Esophagus squamous epithelium (tissue), 5 donors: ENCODE results near the gene AFM. TPM values are rescaled to one million over a fixed set of nuclear protein-coding genes. Genes with fewer than 3 reads are reported as not detected.

Experiments
- DNase-seq: peaks from one replicate; lab custom pipeline; 2025; lab: John Stamatoyannopoulos, UW
- H3K27ac ChIP-seq, 4 donors: fragments of 200-600 bp; sonication (generic); one replicate each; pipeline ENCODE4 v1.5.1; 2016 to 2019; ENCODE audit warnings: mild to moderate bottlenecking in 1 of 4
- H3K27me3 ChIP-seq, 4 donors: fragments of 200-600 bp; sonication (generic); 1 replicate in 3 of 4; 2 replicates in 1 of 4; pipeline versions ENCODE4 v1.5.1 to v1.6.0; 2017 to 2021; ENCODE audit warnings: antibody characterized with exemption in 1 of 4
- H3K36me3 ChIP-seq, 3 donors: fragments of 200-600 bp; sonication (generic); one replicate each; pipeline ENCODE4 v1.5.1; 2016 to 2019
- H3K4me1 ChIP-seq, 3 donors: fragments of 200-600 bp; sonication (generic); one replicate each; pipeline ENCODE4 v1.5.1; 2017 to 2019
- H3K4me3 ChIP-seq, 4 donors: fragments of 200-600 bp; sonication (generic); 1 replicate in 3 of 4; 2 replicates in 1 of 4; pipeline ENCODE4 v1.5.1; 2016 to 2019; ENCODE audit warnings: mild to moderate bottlenecking in 2 of 4, moderate library complexity in 1 of 4
- H3K9me3 ChIP-seq, 3 donors: fragments of 200-600 bp; sonication (generic); one replicate each; pipeline ENCODE4 v1.5.1; 2016 to 2019
- POLR2A ChIP-seq, 4 donors: fragments of 450-650 bp; IDR thresholded peaks; one replicate each; pipeline ENCODE4 v1.6.1; 2017; ENCODE audit warnings: antibody characterized with exemption in 4 of 4, mild to moderate bottlenecking in 4 of 4, moderate library complexity in 3 of 4
- whole genome bisulfite sequencing, 2 donors: methylation state at CpG; one replicate each; pipeline ENCODE4 v1.1.5; 2018; 5-methylcytosine and 5-hydroxymethylcytosine counted together
- intact Hi-C: fragments of 100-400 bp; cut with DNase I; formaldehyde crosslinking; loops from one replicate; pipeline ENCODE4 v1.15.0; 2022
- total RNA-seq, 4 donors: library from RNA; depleted of rRNA; stranded (reverse); fragments of >200 nt; gene quantifications; one replicate each; pipeline ENCODE4 v1.1.0, GENCODE V29; 2016
- TF ChIP-seq, protein P1 (sequence below), 6 experiments: fragments of 450-650 bp in 4 of 6; fragments of 200-600 bp in 2 of 6; sonication (generic) in 2 of 6; IDR thresholded peaks; one replicate each; pipeline ENCODE4 v1.5.1; 2016 to 2019; ENCODE audit warnings: antibody characterized with exemption in 6 of 6, mild to moderate bottlenecking in 4 of 6, moderate library complexity in 4 of 6
- donor health status: DM: yes; HTN: yes; CAD: no.

AFM gene
- total RNA-seq, 4 donors from 2014 or later = not detected

DNA sequence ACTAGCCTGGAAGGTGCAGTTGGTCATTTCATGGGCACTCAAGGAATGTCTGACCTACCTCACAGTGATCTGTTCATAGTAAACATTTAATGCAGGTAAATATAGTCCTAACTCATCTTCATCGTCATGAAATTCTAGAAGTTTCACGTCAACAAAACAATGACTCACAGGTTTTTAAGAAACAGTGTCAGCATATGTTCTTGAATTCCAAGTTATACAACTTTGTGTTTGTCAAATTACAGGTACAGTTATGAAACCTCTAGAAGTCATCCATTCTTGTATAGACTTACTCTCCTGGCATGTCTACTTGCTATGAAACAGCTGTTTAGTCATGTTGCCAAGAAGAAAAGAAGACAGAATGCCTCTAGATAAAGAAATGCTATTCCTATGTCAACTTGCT lies 46.6 kb downstream of the AFM start:
- Histone ChIP-seq H3K36me3 (no peaks in the 10 kb centered on the region), H3K27ac (no peak overlapping the region), H3K27me3 (no peaks in the 10 kb centered on the region), H3K9me3 (no peaks in the 10 kb centered on the region), H3K4me3 (no peak overlapping the region), H3K4me1 (no peaks in the 10 kb centered on the region)
- WGBS, 2 donors = 26 to 67% methylated on average over 2 of the region's 2 CpGs
- intact Hi-C loops = no loop called here
- TF ChIP-seq, protein P1, sequence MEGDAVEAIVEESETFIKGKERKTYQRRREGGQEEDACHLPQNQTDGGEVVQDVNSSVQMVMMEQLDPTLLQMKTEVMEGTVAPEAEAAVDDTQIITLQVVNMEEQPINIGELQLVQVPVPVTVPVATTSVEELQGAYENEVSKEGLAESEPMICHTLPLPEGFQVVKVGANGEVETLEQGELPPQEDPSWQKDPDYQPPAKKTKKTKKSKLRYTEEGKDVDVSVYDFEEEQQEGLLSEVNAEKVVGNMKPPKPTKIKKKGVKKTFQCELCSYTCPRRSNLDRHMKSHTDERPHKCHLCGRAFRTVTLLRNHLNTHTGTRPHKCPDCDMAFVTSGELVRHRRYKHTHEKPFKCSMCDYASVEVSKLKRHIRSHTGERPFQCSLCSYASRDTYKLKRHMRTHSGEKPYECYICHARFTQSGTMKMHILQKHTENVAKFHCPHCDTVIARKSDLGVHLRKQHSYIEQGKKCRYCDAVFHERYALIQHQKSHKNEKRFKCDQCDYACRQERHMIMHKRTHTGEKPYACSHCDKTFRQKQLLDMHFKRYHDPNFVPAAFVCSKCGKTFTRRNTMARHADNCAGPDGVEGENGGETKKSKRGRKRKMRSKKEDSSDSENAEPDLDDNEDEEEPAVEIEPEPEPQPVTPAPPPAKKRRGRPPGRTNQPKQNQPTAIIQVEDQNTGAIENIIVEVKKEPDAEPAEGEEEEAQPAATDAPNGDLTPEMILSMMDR (IDR thresholded peaks at IDR 0.05) = no peak
- TF ChIP-seq POLR2A (IDR thresholded peaks at IDR 0.05) = no peak
- DNase-seq = no peak

DNA sequence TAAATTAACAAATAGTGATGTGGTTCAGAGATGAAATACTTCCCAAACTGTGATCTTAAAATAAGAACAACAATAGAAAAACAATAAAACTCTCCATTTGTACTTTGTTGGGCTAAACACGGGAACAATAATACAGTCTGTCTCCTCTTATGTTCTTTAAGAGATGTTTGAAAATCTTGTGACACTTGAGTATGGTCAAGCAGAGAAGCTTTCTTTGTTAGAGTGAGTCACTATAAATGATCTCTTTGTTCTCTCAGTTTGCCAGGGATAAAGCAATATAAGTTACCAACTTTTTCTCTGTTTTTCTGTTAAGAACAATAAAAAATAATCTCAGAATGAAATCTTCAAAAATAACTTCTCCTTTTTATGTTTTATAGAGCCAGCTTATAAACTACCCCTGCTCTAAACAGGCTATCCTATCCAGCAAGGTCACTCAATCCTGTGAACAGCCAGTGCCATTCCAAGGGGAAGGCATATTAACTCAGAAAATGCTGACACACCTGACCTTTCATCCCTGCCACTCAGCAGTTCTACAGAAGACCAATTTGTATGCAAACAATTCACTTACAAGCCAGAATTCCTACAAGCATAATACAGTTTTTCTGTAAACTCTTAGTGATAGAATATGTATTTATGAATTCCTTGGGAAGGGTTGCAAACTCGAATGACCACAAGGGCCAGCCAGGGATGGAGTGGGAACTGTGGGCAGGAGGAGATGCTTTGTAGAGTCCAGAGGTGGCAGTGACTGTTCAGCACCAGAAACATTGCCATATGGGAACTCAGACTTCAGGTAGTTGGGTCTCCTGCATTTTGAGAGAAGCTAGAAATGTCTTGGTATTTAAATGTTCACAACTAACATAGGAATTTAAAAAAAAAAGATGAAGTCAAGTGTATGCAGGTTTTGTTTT lies 52.2 kb downstream of the AFM start:
- WGBS, 2 donors = 68 to 74% methylated on average over 2 of the region's 2 CpGs
- no peak for TF ChIP-seq POLR2A (IDR thresholded peaks at IDR 0.05)
- TF ChIP-seq, protein P1 (IDR thresholded peaks at IDR 0.05) = no peak
- Histone ChIP-seq H3K36me3 (no peaks in the 10 kb centered on the region), H3K4me3 (no peak overlapping the region), H3K9me3 (no peaks in the 10 kb centered on the region), H3K27ac (no peak overlapping the region), H3K27me3 (no peaks in the 10 kb centered on the region), H3K4me1 (no peaks in the 10 kb centered on the region)
- intact Hi-C loops = no loop called here
- no peak for DNase-seq

DNA sequence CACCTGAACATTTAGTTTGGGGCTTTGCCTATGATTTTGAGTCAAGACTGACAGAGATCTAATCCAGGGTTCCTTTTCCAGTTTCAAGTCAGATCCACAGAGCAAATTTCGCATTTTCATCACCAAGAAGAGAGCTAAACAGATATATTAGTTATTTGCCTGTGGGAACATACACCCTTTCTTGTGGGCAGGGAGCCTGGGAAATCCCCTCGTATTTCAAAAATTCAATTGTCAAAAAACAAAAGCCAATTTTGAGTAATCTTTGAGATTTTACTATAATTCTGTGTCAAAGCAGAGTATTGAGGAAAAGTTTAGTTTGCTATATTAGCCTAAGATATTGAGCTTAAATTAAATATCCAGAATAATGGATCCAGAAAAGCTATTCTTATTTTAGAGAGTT lies 56.6 kb downstream of the AFM start:
- H3K4me3 ChIP-seq = no peak overlapping the region
- WGBS, 2 donors = 61 to 64% methylated on average over 2 of the region's 2 CpGs
- intact Hi-C loops = no loop called here

DNA sequence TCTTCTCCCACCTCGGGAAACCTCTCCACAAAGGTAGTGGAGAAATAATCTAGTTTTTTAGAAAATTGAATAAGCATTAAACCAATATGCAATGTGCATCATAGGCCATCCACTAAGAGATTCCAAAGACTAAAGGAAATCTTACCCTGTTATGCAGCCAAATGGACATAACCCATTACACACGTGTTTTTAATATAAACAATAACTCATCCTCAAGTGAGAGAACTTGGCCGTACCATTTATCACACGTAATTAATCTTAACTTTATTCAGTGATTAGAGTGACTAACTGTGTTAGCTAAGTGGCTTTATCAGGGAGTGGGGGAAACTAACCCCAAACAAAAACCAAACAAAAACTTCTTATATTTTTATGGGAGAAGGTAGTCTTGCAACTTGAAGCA lies 57.8 kb downstream of the AFM start:
- DNase-seq = no peak
- Histone ChIP-seq H3K4me1 (no peaks in the 10 kb centered on the region), H3K36me3 (no peaks in the 10 kb centered on the region), H3K27me3 (no peaks in the 10 kb centered on the region), H3K4me3 (no peak overlapping the region), H3K27ac (no peak overlapping the region), H3K9me3 (no peaks in the 10 kb centered on the region)
- TF ChIP-seq, protein P1 (IDR thresholded peaks at IDR 0.05) = no peak
- TF ChIP-seq POLR2A (IDR thresholded peaks at IDR 0.05) = no peak
- WGBS, 2 donors = 46 to 55% methylated on average over 4 of the region's 4 CpGs
- intact Hi-C loops = no loop called here

More for the DNA sequence above, 56.6 kb downstream of the AFM start:
- Histone ChIP-seq H3K4me1 (no peaks in the 10 kb centered on the region), H3K27ac (no peak overlapping the region), H3K9me3 (no peaks in the 10 kb centered on the region), H3K27me3 (no peaks in the 10 kb centered on the region), H3K36me3 (no peaks in the 10 kb centered on the region)
- DNase-seq = no peak
- TF ChIP-seq, protein P1 (IDR thresholded peaks at IDR 0.05) = no peak
- TF ChIP-seq POLR2A (IDR thresholded peaks at IDR 0.05) = no peak

DNA sequence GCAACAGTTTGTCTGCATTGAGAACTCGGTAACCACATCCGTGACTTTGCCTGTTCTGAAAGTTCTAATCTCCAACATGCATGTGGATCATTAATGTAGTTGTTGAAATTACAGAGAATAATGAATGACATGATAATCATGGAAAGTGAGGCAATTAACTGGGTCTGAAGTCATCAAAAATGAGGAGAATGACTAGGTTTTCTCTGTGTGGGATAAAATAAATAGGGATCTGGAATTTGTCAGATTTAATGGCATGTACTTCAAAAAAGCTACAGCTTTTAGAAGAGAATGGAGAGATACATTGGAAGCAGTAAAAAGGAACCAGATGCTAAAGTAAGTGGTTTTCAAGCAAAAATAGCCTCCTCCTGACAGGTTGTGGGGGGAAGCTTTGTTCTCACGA lies 59.3 kb downstream of the AFM start:
- 87 to 89% methylated on average over 3 of the region's 3 CpGs for WGBS, 2 donors
- Histone ChIP-seq H3K27ac (no peak overlapping the region), H3K9me3 (no peaks in the 10 kb centered on the region), H3K4me1 (no peaks in the 10 kb centered on the region), H3K36me3 (no peaks in the 10 kb centered on the region), H3K4me3 (no peak overlapping the region), H3K27me3 (no peaks in the 10 kb centered on the region)
- no peak for DNase-seq
- intact Hi-C loops = no loop called here
- TF ChIP-seq, protein P1 (IDR thresholded peaks at IDR 0.05) = no peak
- no peak for TF ChIP-seq POLR2A (IDR thresholded peaks at IDR 0.05)
